Measurements from ENCODE around the gene USP9X.
"Not testable (repeated sequence)": the region's sequence is repeated elsewhere in the genome, so short reads cannot be mapped to it uniquely, and the experiment has no call there.

Gene USP9X

DNA sequence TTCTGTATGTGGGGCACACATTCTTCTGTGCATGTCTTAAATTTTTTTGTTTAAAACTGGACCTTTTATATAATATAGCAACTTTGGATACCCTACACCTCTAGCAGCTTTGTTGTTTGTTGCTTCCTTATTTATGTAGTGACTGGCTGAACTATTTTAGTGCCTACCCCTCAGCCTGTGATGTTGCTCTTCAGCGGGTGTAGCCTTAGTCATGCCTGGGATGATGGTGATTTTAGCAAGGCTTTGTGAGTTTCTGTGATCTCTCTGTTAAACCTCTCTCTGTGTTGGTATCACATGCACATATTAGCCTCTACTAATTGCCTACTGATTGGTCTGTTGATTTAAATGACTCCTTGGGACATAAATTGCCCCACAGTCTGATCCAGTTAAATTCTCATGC is 22.8 kb downstream of the USP9X start:
- Histone ChIP-seq H3K27ac (ENCODE audit: low read depth, low read length) (peak overlapping the region; percentile 62; the same call in 1 of the 2 replicates), H3K27me3 (ENCODE audit: insufficient read depth, low read length) (no peaks in the 10 kb centered on the region), H3K4me3 (ENCODE audit: low read length) (peak overlapping the region; percentile 32; the same call in 1 of the 2 replicates), H3K4me1 (ENCODE audit: insufficient read depth, low read length) (peaks cover 50% of the 10 kb centered on the region), H3K9ac (ENCODE audit: low read depth, low read length) (0 out of 2 replicates have a peak overlapping the region, but pooled peaks have one; percentile 30), H3K36me3 (ENCODE audit: insufficient read depth, low read length) (no peaks in the 10 kb centered on the region), H3K9me3 (ENCODE audit: insufficient read depth, low read depth, low read length) (no peaks in the 10 kb centered on the region)
- no CpG with 5 or more reads among the region's 1 CpG for WGBS

DNA sequence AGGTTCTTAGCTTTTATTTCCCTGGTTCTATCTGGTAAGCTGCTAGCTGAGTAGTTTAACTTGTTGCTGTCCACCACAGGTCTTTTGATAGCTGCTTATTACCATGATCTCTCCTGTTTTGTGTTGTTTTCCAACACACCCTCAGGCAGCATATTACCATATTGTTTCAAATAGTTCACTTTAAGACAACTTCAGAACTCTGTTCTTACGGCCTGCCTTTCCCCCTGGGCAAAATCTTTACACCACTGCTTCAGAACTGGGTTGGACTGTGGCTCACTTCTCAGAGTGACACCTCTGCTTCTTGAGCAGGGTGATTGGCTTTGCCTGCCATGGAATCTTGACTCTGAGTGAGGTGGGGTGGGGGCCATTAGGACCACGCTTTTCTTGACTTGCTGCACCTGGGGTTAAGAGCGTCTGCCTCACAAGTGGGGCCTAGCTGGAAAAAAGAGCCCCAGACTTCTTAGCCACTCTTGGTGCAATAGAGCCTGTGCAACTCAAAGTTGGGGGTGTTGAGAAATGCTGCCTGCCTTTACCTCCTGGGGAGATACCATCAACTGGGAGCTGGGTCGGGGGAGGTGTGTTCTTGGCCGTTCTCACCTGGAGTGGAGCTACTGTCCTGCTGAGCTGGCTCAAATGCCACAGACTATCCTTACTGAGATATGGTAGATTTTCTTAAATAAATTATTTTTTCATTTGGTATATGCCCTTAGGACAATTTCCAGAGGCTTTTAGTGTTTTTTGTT is 23.4 kb downstream of the USP9X start:
- 23% methylated on average over 4 of the region's 5 CpGs for WGBS
- no peaks in the 10 kb centered on the region for H3K36me3 ChIP-seq (ENCODE audit: insufficient read depth, low read length)
- no peaks in the 10 kb centered on the region for H3K27me3 ChIP-seq (ENCODE audit: insufficient read depth, low read length)
- H3K9ac ChIP-seq (ENCODE audit: low read depth, low read length): no peak overlapping the region
- peak overlapping the region; percentile 32; the same call in 1 of the 2 replicates for H3K4me3 ChIP-seq (ENCODE audit: low read length)
- H3K27ac ChIP-seq (ENCODE audit: low read depth, low read length): peak overlapping the region; percentile 62; the same call in 1 of the 2 replicates
- H3K4me1 ChIP-seq (ENCODE audit: insufficient read depth, low read length): peaks cover 48% of the 10 kb centered on the region
- no peaks in the 10 kb centered on the region for H3K9me3 ChIP-seq (ENCODE audit: insufficient read depth, low read depth, low read length)

DNA sequence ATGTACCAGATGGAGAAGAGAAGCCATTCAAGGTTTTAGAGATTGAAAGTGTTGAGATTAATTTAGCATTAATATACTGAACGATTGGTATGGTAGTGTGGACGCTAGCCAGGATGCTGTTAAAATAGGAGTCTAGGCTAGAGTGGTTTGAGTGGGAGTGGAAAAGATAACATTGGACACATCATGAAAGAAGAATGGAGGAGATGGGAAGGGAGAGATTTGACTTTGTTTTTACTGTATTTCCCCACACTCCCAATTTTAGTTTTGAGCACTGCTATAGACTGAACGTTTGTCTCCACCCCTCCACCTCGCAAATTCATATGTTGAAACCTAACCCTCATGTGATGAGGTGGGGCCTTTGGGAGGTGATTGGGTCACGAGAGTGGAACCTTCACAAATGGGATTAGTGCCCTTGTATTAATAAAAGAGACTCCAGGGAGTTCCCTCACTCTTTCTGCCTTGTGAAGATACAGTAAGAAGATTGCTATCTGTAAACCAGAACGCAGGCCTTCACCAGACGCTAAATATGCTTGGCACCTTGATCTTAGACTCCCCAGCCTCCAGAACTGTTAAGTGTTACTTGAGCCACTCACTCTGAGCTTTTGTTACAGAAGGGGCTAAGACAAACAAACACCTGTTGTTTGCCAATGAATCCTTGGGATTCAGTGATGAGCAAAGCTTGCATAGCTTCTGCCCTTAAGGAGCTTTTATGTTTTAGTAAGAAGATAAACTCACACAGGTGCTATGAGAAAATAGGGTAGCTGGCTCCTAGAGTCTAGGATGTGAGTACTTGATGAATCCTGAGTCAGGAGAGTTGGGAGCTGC is 25.8 kb downstream of the USP9X start:
- WGBS: 36% methylated on average over 5 of the region's 7 CpGs
- Histone ChIP-seq H3K9me3 (ENCODE audit: insufficient read depth, low read depth, low read length) (no peaks in the 10 kb centered on the region), H3K36me3 (ENCODE audit: insufficient read depth, low read length) (no peaks in the 10 kb centered on the region), H3K9ac (ENCODE audit: low read depth, low read length) (no peak overlapping the region), H3K4me3 (ENCODE audit: low read length) (peak overlapping the region; percentile 32), H3K4me1 (ENCODE audit: insufficient read depth, low read length) (peaks cover 50% of the 10 kb centered on the region), H3K27ac (ENCODE audit: low read depth, low read length) (peak overlapping the region; percentile 46; the same call in 1 of the 2 replicates), H3K27me3 (ENCODE audit: insufficient read depth, low read length) (no peaks in the 10 kb centered on the region)

DNA sequence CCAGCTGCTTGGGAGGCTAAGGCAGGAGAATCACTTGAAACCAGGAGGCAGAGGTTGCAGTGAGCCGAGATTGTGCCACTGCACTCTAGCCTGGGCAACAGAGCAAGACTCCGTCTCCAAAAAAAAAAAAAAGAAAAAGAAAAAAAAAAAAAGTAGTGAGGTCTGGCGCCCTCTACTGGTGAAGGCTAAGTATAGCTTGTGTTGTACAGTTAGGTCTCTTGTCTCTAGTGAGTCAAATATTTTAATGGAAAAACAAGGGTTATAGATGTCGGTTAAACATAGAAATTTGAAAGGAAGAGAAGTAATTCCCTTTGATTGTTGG is 29.8 kb downstream of the USP9X start:
- not testable (repeated sequence) for H3K27ac ChIP-seq (ENCODE audit: low read depth, low read length); H3K9ac ChIP-seq (ENCODE audit: low read depth, low read length); H3K36me3 ChIP-seq (ENCODE audit: insufficient read depth, low read length); H3K9me3 ChIP-seq (ENCODE audit: insufficient read depth, low read depth, low read length); H3K27me3 ChIP-seq (ENCODE audit: insufficient read depth, low read length)
- Histone ChIP-seq H3K4me1 (ENCODE audit: insufficient read depth, low read length) (peaks cover 48% of the 10 kb centered on the region), H3K4me3 (ENCODE audit: low read length) (peak overlapping the region; percentile 11; the same call in 1 of the 2 replicates)
- WGBS: 17% methylated on average over 4 of the region's 4 CpGs

DNA sequence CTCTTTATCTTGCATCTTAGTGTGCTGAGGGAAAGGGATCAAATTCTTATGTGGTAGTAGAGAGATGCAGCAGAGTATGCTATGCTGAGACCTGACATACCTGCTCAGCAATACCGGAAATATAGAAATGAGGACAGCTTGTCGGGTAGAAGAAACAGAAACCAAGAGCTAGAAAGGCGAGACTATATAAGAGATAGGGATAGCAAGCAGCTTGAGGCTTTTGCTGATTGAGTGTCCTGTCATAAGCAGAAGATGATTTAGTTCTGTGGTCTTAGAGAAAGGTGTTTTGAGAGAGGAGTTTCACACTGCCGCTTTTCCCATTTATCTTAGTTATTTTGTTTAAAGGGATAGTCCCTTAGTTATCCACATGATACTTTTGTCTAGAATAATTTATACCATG is 31.7 kb downstream of the USP9X start:
- 85% methylated on average over 3 of the region's 4 CpGs for WGBS
- Histone ChIP-seq H3K36me3 (ENCODE audit: insufficient read depth, low read length) (no peaks in the 10 kb centered on the region), H3K4me1 (ENCODE audit: insufficient read depth, low read length) (peaks cover 36% of the 10 kb centered on the region), H3K27me3 (ENCODE audit: insufficient read depth, low read length) (no peaks in the 10 kb centered on the region), H3K4me3 (ENCODE audit: low read length) (no peak overlapping the region), H3K27ac (ENCODE audit: low read depth, low read length) (no peak overlapping the region), H3K9ac (ENCODE audit: low read depth, low read length) (no peak overlapping the region), H3K9me3 (ENCODE audit: insufficient read depth, low read depth, low read length) (no peaks in the 10 kb centered on the region)

- Histone ChIP-seq H3K4me3 (ENCODE audit: low read length) (no peak overlapping the region), H3K4me1 (ENCODE audit: insufficient read depth, low read length) (peaks cover 33% of the 10 kb centered on the region), H3K36me3 (ENCODE audit: insufficient read depth, low read length) (peaks cover 3% of the 10 kb centered on the region), H3K9ac (ENCODE audit: low read depth, low read length) (no peak overlapping the region), H3K27me3 (ENCODE audit: insufficient read depth, low read length) (no peaks in the 10 kb centered on the region), H3K9me3 (ENCODE audit: insufficient read depth, low read depth, low read length) (no peaks in the 10 kb centered on the region), H3K27ac (ENCODE audit: low read depth, low read length) (no peak overlapping the region)
- 93% methylated on average over 4 of the region's 5 CpGs for WGBS
Observed at GRCh38 chrX:41118156-41118555, 32.9 kb downstream of the USP9X start.

- Histone ChIP-seq H3K27ac (ENCODE audit: low read depth, low read length) (no peak overlapping the region), H3K9ac (ENCODE audit: low read depth, low read length) (no peak overlapping the region), H3K9me3 (ENCODE audit: insufficient read depth, low read depth, low read length) (no peaks in the 10 kb centered on the region), H3K4me3 (ENCODE audit: low read length) (no peak overlapping the region), H3K27me3 (ENCODE audit: insufficient read depth, low read length) (no peaks in the 10 kb centered on the region), H3K36me3 (ENCODE audit: insufficient read depth, low read length) (peaks cover 14% of the 10 kb centered on the region), H3K4me1 (ENCODE audit: insufficient read depth, low read length) (peaks cover 33% of the 10 kb centered on the region)
- 89% methylated on average over 3 of the region's 6 CpGs for WGBS
Observed at GRCh38 chrX:41119803-41120202, 34.6 kb downstream of the USP9X start.

DNA sequence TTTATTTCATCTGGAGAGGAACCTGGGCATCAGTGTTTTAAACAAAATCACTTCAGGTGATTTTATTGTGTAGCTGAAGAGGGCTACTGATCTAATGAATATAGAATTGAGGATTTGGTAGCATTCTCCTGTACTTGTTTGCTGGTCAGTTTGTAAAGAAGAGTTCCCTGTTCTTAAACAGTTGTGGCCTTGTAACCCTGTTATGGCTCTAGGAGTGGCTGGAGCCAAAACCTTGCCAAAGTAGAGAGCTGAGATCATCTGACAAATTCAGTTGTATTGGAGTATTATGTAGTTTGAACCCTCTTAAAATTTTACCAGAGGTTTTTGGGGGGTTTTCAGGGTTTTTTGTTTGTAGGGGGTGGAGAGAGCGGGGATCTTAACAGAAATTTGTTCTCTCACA is 36.5 kb downstream of the USP9X start:
- Histone ChIP-seq H3K36me3 (ENCODE audit: insufficient read depth, low read length) (peaks cover 29% of the 10 kb centered on the region), H3K9me3 (ENCODE audit: insufficient read depth, low read depth, low read length) (no peaks in the 10 kb centered on the region), H3K27ac (ENCODE audit: low read depth, low read length) (no peak overlapping the region; the same call in 1 of the 2 replicates), H3K4me1 (ENCODE audit: insufficient read depth, low read length) (peaks cover 16% of the 10 kb centered on the region; the same call in 1 of the 2 replicates), H3K27me3 (ENCODE audit: insufficient read depth, low read length) (no peaks in the 10 kb centered on the region), H3K4me3 (ENCODE audit: low read length) (no peak overlapping the region), H3K9ac (ENCODE audit: low read depth, low read length) (no peak overlapping the region)
- 88% methylated on average over 1 of the region's 1 CpG for WGBS

DNA sequence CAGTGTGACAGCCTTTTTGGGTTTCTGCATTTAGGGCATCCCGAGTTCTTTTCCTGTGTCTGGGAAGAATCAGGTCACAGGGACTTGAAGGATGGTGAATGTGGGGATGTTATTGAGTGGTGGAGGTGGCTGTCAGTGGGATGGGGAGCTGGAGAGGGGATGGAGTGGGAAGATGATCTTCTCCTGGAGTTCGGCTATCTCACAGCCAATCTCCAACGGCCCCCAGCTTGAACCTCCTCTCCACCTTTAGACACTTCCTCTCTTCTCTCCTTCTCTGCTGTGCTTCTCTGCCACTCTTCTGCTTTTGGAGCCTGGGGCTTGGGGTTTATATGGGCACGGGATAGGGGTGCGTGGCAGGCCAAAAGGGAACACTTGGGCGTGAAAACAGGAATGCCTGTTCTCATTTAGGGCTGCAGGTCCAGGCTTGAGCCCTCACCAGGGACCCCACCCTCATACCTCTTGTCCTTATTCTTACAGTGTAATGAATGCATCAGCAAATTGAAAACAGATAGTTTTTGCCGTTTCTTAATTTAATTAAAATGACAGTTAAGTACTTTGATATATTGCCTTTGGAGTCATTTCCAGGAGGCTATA is 37.5 kb downstream of the USP9X start:
- H3K9ac ChIP-seq (ENCODE audit: low read depth, low read length): no peak overlapping the region
- H3K27me3 ChIP-seq (ENCODE audit: insufficient read depth, low read length): no peaks in the 10 kb centered on the region
- peaks cover 39% of the 10 kb centered on the region for H3K36me3 ChIP-seq (ENCODE audit: insufficient read depth, low read length)
- H3K27ac ChIP-seq (ENCODE audit: low read depth, low read length): no peak overlapping the region
- WGBS: 89% methylated on average over 6 of the region's 7 CpGs
- H3K9me3 ChIP-seq (ENCODE audit: insufficient read depth, low read depth, low read length): no peaks in the 10 kb centered on the region
- H3K4me3 ChIP-seq (ENCODE audit: low read length): no peak overlapping the region
- H3K4me1 ChIP-seq (ENCODE audit: insufficient read depth, low read length): peaks cover 10% of the 10 kb centered on the region; the same call in 1 of the 2 replicates

GRCh38 chrX:41127477-41128192 is 42.4 kb downstream of the USP9X start:
- WGBS: 86% methylated on average over 3 of the region's 6 CpGs
- peaks cover 74% of the 10 kb centered on the region for H3K36me3 ChIP-seq (ENCODE audit: insufficient read depth, low read length)
- H3K27ac ChIP-seq (ENCODE audit: low read depth, low read length): no peak overlapping the region

More at GRCh38 chrX:41127477-41128192, 42.4 kb downstream of the USP9X start:
- Histone ChIP-seq H3K9me3 (ENCODE audit: insufficient read depth, low read depth, low read length) (no peaks in the 10 kb centered on the region), H3K27me3 (ENCODE audit: insufficient read depth, low read length) (no peaks in the 10 kb centered on the region), H3K4me1 (ENCODE audit: insufficient read depth, low read length) (no peaks in the 10 kb centered on the region), H3K9ac (ENCODE audit: low read depth, low read length) (no peak overlapping the region), H3K4me3 (ENCODE audit: low read length) (no peak overlapping the region)

All from HUES64 (cell line).